ENCODE measurements around the gene MTMR12.

The MTMR12 gene

GRCh38 chr5:32244017-32244416 is 68.7 kb downstream of the MTMR12 start:
- H3K9ac ChIP-seq (ENCODE audit: low read length) = no peak overlapping the region
- peaks cover 71% of the 10 kb centered on the region for H3K36me3 ChIP-seq (ENCODE audit: control insufficient read depth, low read depth, low read length)
- no peaks in the 10 kb centered on the region for H3K4me1 ChIP-seq (ENCODE audit: control insufficient read depth, low read depth, low read length)
- no peak overlapping the region for H3K4me3 ChIP-seq (ENCODE audit: low read length)
- no peaks in the 10 kb centered on the region for H3K27me3 ChIP-seq (ENCODE audit: control insufficient read depth, insufficient read depth, low read length)
- no peaks in the 10 kb centered on the region for H3K9me3 ChIP-seq (ENCODE audit: control insufficient read depth, low read depth, low read length)
- H3K27ac ChIP-seq (ENCODE audit: low read length) = no peak overlapping the region

- H3K4me1 ChIP-seq (ENCODE audit: control insufficient read depth, low read depth, low read length) = no peaks in the 10 kb centered on the region
- no peak overlapping the region for H3K9ac ChIP-seq (ENCODE audit: low read length)
- no peak overlapping the region for H3K27ac ChIP-seq (ENCODE audit: low read length)
- H3K27me3 ChIP-seq (ENCODE audit: control insufficient read depth, insufficient read depth, low read length) = no peaks in the 10 kb centered on the region
- H3K4me3 ChIP-seq (ENCODE audit: low read length) = no peak overlapping the region
- H3K36me3 ChIP-seq (ENCODE audit: control insufficient read depth, low read depth, low read length) = peaks cover 58% of the 10 kb centered on the region
- H3K9me3 ChIP-seq (ENCODE audit: control insufficient read depth, low read depth, low read length) = no peaks in the 10 kb centered on the region
These were observed 71.5 kb downstream of the MTMR12 start for GRCh38 chr5:32241034-32241783.

GRCh38 chr5:32239385-32239784 is 73.4 kb downstream of the MTMR12 start:
- no peak overlapping the region for H3K9ac ChIP-seq (ENCODE audit: low read length)
- no peak overlapping the region for H3K27ac ChIP-seq (ENCODE audit: low read length)
- no peaks in the 10 kb centered on the region for H3K27me3 ChIP-seq (ENCODE audit: control insufficient read depth, insufficient read depth, low read length)
- H3K4me1 ChIP-seq (ENCODE audit: control insufficient read depth, low read depth, low read length) = no peaks in the 10 kb centered on the region
- no peak overlapping the region for H3K4me3 ChIP-seq (ENCODE audit: low read length)
- peaks cover 71% of the 10 kb centered on the region for H3K36me3 ChIP-seq (ENCODE audit: control insufficient read depth, low read depth, low read length)
- H3K9me3 ChIP-seq (ENCODE audit: control insufficient read depth, low read depth, low read length) = no peaks in the 10 kb centered on the region

GRCh38 chr5:32233696-32234447 is 78.9 kb downstream of the MTMR12 start:
- H3K9ac ChIP-seq (ENCODE audit: low read length) = no peak overlapping the region
- H3K9me3 ChIP-seq (ENCODE audit: control insufficient read depth, low read depth, low read length) = no peaks in the 10 kb centered on the region
- no peaks in the 10 kb centered on the region for H3K27me3 ChIP-seq (ENCODE audit: control insufficient read depth, insufficient read depth, low read length)
- H3K27ac ChIP-seq (ENCODE audit: low read length) = no peak overlapping the region
- no peak overlapping the region for H3K4me3 ChIP-seq (ENCODE audit: low read length)
- H3K4me1 ChIP-seq (ENCODE audit: control insufficient read depth, low read depth, low read length) = no peaks in the 10 kb centered on the region
- H3K36me3 ChIP-seq (ENCODE audit: control insufficient read depth, low read depth, low read length) = peaks cover 62% of the 10 kb centered on the region

GRCh38 chr5:32233220-32233695 is 79.5 kb downstream of the MTMR12 start:
- H3K36me3 ChIP-seq (ENCODE audit: control insufficient read depth, low read depth, low read length) = peaks cover 59% of the 10 kb centered on the region
- H3K27ac ChIP-seq (ENCODE audit: low read length) = no peak overlapping the region
- no peak overlapping the region for H3K9ac ChIP-seq (ENCODE audit: low read length)
- no peaks in the 10 kb centered on the region for H3K4me1 ChIP-seq (ENCODE audit: control insufficient read depth, low read depth, low read length)
- no peaks in the 10 kb centered on the region for H3K27me3 ChIP-seq (ENCODE audit: control insufficient read depth, insufficient read depth, low read length)
- H3K9me3 ChIP-seq (ENCODE audit: control insufficient read depth, low read depth, low read length) = no peaks in the 10 kb centered on the region
- H3K4me3 ChIP-seq (ENCODE audit: low read length) = no peak overlapping the region

GRCh38 chr5:32232441-32233219 is 80.1 kb downstream of the MTMR12 start:
- Histone ChIP-seq H3K4me3 (ENCODE audit: low read length) (no peak overlapping the region), H3K27ac (ENCODE audit: low read length) (no peak overlapping the region), H3K36me3 (ENCODE audit: control insufficient read depth, low read depth, low read length) (peaks cover 59% of the 10 kb centered on the region), H3K9me3 (ENCODE audit: control insufficient read depth, low read depth, low read length) (no peaks in the 10 kb centered on the region), H3K4me1 (ENCODE audit: control insufficient read depth, low read depth, low read length) (no peaks in the 10 kb centered on the region), H3K9ac (ENCODE audit: low read length) (no peak overlapping the region), H3K27me3 (ENCODE audit: control insufficient read depth, insufficient read depth, low read length) (no peaks in the 10 kb centered on the region)

- Histone ChIP-seq H3K9ac (ENCODE audit: low read length) (no peak overlapping the region), H3K9me3 (ENCODE audit: control insufficient read depth, low read depth, low read length) (no peaks in the 10 kb centered on the region), H3K4me1 (ENCODE audit: control insufficient read depth, low read depth, low read length) (no peaks in the 10 kb centered on the region), H3K36me3 (ENCODE audit: control insufficient read depth, low read depth, low read length) (peaks cover 53% of the 10 kb centered on the region), H3K27me3 (ENCODE audit: control insufficient read depth, insufficient read depth, low read length) (no peaks in the 10 kb centered on the region), H3K4me3 (ENCODE audit: low read length) (no peak overlapping the region), H3K27ac (ENCODE audit: low read length) (no peak overlapping the region)
These were observed 80.8 kb downstream of the MTMR12 start for GRCh38 chr5:32231929-32232328.

- Histone ChIP-seq H3K9ac (ENCODE audit: low read length) (no peak overlapping the region), H3K9me3 (ENCODE audit: control insufficient read depth, low read depth, low read length) (no peaks in the 10 kb centered on the region), H3K27me3 (ENCODE audit: control insufficient read depth, insufficient read depth, low read length) (no peaks in the 10 kb centered on the region), H3K4me1 (ENCODE audit: control insufficient read depth, low read depth, low read length) (no peaks in the 10 kb centered on the region), H3K27ac (ENCODE audit: low read length) (no peak overlapping the region), H3K36me3 (ENCODE audit: control insufficient read depth, low read depth, low read length) (peaks cover 52% of the 10 kb centered on the region), H3K4me3 (ENCODE audit: low read length) (no peak overlapping the region)
These were observed 81.5 kb downstream of the MTMR12 start for GRCh38 chr5:32231241-32231640.

GRCh38 chr5:32230356-32231099 is 82.2 kb downstream of the MTMR12 start:
- H3K36me3 ChIP-seq (ENCODE audit: control insufficient read depth, low read depth, low read length) = peaks cover 47% of the 10 kb centered on the region
- no peak overlapping the region for H3K27ac ChIP-seq (ENCODE audit: low read length)

GRCh38 chr5:32229586-32229985 is 83.2 kb downstream of the MTMR12 start:
- Histone ChIP-seq H3K4me3 (ENCODE audit: low read length) (no peak overlapping the region), H3K4me1 (ENCODE audit: control insufficient read depth, low read depth, low read length) (no peaks in the 10 kb centered on the region), H3K27ac (ENCODE audit: low read length) (no peak overlapping the region), H3K27me3 (ENCODE audit: control insufficient read depth, insufficient read depth, low read length) (no peaks in the 10 kb centered on the region), H3K9me3 (ENCODE audit: control insufficient read depth, low read depth, low read length) (no peaks in the 10 kb centered on the region), H3K9ac (ENCODE audit: low read length) (no peak overlapping the region), H3K36me3 (ENCODE audit: control insufficient read depth, low read depth, low read length) (peaks cover 39% of the 10 kb centered on the region)

More at GRCh38 chr5:32230356-32231099, 82.2 kb downstream of the MTMR12 start:
- H3K27me3 ChIP-seq (ENCODE audit: control insufficient read depth, insufficient read depth, low read length) = no peaks in the 10 kb centered on the region
- no peak overlapping the region for H3K4me3 ChIP-seq (ENCODE audit: low read length)
- H3K9me3 ChIP-seq (ENCODE audit: control insufficient read depth, low read depth, low read length) = no peaks in the 10 kb centered on the region
- H3K4me1 ChIP-seq (ENCODE audit: control insufficient read depth, low read depth, low read length) = no peaks in the 10 kb centered on the region
- no peak overlapping the region for H3K9ac ChIP-seq (ENCODE audit: low read length)

- no peak overlapping the region for H3K27ac ChIP-seq (ENCODE audit: low read length)
- H3K36me3 ChIP-seq (ENCODE audit: control insufficient read depth, low read depth, low read length) = peaks cover 32% of the 10 kb centered on the region
- no peaks in the 10 kb centered on the region for H3K27me3 ChIP-seq (ENCODE audit: control insufficient read depth, insufficient read depth, low read length)
- no peak overlapping the region for H3K9ac ChIP-seq (ENCODE audit: low read length)
- no peaks in the 10 kb centered on the region for H3K9me3 ChIP-seq (ENCODE audit: control insufficient read depth, low read depth, low read length)
- peaks cover 3% of the 10 kb centered on the region for H3K4me1 ChIP-seq (ENCODE audit: control insufficient read depth, low read depth, low read length)
- H3K4me3 ChIP-seq (ENCODE audit: low read length) = no peak overlapping the region
These were observed 83.9 kb downstream of the MTMR12 start for GRCh38 chr5:32228816-32229215.

All from iPS-18a (cell line).